Esophagus squamous epithelium (tissue), 5 donors: Measurements from ENCODE around the gene BLTP2. TPM values are rescaled to one million over a fixed set of nuclear protein-coding genes. Genes with fewer than 3 reads are reported as not detected.

Experiments
- DNase-seq: peaks from one replicate; lab custom pipeline; 2025; lab: John Stamatoyannopoulos, UW
- H3K27ac ChIP-seq, 4 donors: fragments of 200-600 bp; sonication (generic); one replicate each; pipeline ENCODE4 v1.5.1; 2016 to 2019; ENCODE audit warnings: mild to moderate bottlenecking in 1 of 4
- H3K27me3 ChIP-seq, 4 donors: fragments of 200-600 bp; sonication (generic); 1 replicate in 3 of 4; 2 replicates in 1 of 4; pipeline versions ENCODE4 v1.5.1 to v1.6.0; 2017 to 2021; ENCODE audit warnings: antibody characterized with exemption in 1 of 4
- H3K36me3 ChIP-seq, 3 donors: fragments of 200-600 bp; sonication (generic); one replicate each; pipeline ENCODE4 v1.5.1; 2016 to 2019
- H3K4me1 ChIP-seq, 3 donors: fragments of 200-600 bp; sonication (generic); one replicate each; pipeline ENCODE4 v1.5.1; 2017 to 2019
- H3K4me3 ChIP-seq, 4 donors: fragments of 200-600 bp; sonication (generic); 1 replicate in 3 of 4; 2 replicates in 1 of 4; pipeline ENCODE4 v1.5.1; 2016 to 2019; ENCODE audit warnings: mild to moderate bottlenecking in 2 of 4, moderate library complexity in 1 of 4
- H3K9me3 ChIP-seq, 3 donors: fragments of 200-600 bp; sonication (generic); one replicate each; pipeline ENCODE4 v1.5.1; 2016 to 2019
- POLR2A ChIP-seq, 4 donors: fragments of 450-650 bp; IDR thresholded peaks; one replicate each; pipeline ENCODE4 v1.6.1; 2017; ENCODE audit warnings: antibody characterized with exemption in 4 of 4, mild to moderate bottlenecking in 4 of 4, moderate library complexity in 3 of 4
- WGBS, 2 donors: methylation state at CpG; one replicate each; pipeline ENCODE4 v1.1.5; 2018; 5-methylcytosine and 5-hydroxymethylcytosine counted together
- intact Hi-C: fragments of 100-400 bp; cut with DNase I; formaldehyde crosslinking; loops from one replicate; pipeline ENCODE4 v1.15.0; 2022
- total RNA-seq, 4 donors: library from RNA; depleted of rRNA; stranded (reverse); fragments of >200 nt; gene quantifications; one replicate each; pipeline ENCODE4 v1.1.0, GENCODE V29; 2016
- TF ChIP-seq, protein P1 (sequence below), 6 experiments: fragments of 450-650 bp in 4 of 6; fragments of 200-600 bp in 2 of 6; sonication (generic) in 2 of 6; IDR thresholded peaks; one replicate each; pipeline ENCODE4 v1.5.1; 2016 to 2019; ENCODE audit warnings: antibody characterized with exemption in 6 of 6, mild to moderate bottlenecking in 4 of 6, moderate library complexity in 4 of 6
- donor health status: DM: yes; HTN: yes; CAD: no.

BLTP2 gene
- total RNA-seq, 4 donors from 2014 or later, result 37.4 to 81.8 (median 75.5) TPM

DNA sequence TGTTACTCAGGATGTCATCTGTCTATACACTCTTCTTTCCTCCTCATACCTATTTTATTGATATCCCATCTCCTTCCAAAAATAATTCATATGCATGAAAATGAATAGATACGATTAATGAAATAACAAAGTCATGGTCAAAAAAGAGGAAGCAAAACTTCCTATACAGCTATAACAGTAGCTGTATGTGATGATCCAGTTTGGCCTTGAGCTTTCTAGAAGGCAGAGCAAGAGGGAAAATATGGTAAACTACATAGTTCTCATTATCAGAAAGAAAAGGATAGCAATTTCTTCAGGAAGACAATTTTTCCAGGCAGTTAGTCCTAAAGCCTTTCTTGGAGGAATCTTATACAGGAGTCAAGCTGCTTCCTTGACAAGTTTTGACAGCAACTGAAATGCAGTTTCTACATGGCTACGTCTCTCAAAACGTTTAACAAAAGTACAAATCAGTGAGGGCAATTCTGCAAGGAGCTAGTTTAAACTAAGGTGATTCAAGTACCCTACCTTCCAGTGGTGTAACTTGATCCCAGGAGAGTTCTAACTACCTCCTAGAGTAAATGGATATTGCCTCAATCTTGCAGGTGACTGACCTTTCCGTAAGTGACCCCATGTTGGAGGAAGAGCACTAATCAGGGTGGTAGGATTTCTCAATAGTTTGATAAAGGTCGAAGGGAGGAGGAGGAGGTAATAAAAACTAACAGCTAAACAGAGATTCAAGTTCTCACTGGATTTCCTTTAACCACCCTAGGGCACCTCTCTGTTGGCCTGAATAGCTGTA is 47.2 kb downstream of the BLTP2 start:
- Histone ChIP-seq H3K36me3 (peaks cover 0 to 7% (median 6%) of the 10 kb centered on the region in 3 donors), H3K27me3 (no peaks in the 10 kb centered on the region), H3K27ac (peak overlapping the region in 2 of 4 donors; percentile 93 to 98), H3K9me3 (no peaks in the 10 kb centered on the region), H3K4me3 (peak overlapping the region; percentile 52 to 83 (median 72)), H3K4me1 (peaks cover 13 to 29% (median 18%) of the 10 kb centered on the region in 3 donors)
- 21 to 22% methylated on average over 5 of the region's 5 CpGs for WGBS, 2 donors
- DNase-seq, result no peak
- intact Hi-C loops, result no loop called here
- no peak for TF ChIP-seq POLR2A (IDR thresholded peaks at IDR 0.05)
- TF ChIP-seq, protein P1, sequence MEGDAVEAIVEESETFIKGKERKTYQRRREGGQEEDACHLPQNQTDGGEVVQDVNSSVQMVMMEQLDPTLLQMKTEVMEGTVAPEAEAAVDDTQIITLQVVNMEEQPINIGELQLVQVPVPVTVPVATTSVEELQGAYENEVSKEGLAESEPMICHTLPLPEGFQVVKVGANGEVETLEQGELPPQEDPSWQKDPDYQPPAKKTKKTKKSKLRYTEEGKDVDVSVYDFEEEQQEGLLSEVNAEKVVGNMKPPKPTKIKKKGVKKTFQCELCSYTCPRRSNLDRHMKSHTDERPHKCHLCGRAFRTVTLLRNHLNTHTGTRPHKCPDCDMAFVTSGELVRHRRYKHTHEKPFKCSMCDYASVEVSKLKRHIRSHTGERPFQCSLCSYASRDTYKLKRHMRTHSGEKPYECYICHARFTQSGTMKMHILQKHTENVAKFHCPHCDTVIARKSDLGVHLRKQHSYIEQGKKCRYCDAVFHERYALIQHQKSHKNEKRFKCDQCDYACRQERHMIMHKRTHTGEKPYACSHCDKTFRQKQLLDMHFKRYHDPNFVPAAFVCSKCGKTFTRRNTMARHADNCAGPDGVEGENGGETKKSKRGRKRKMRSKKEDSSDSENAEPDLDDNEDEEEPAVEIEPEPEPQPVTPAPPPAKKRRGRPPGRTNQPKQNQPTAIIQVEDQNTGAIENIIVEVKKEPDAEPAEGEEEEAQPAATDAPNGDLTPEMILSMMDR (IDR thresholded peaks at IDR 0.05), result no peak

Other genes with a start within 250 kb of the BLTP2 start
- gene SLC46A1, start 238.9 kb downstream of the BLTP2 start, total RNA-seq, result 1 to 10 TPM in 2 of 4 donors, under 1 TPM in 2; 0.83 to 4.0 (median 1.6) TPM
- not detected for gene SLC13A2, start 171.5 kb downstream of the BLTP2 start, total RNA-seq
- gene FOXN1, start 138.8 kb downstream of the BLTP2 start, total RNA-seq, result 10 to 100 TPM; 10.5 to 17.0 (median 14.8) TPM
- gene UNC119, start 92.5 kb downstream of the BLTP2 start, total RNA-seq, result 10 to 100 TPM; 17.4 to 25.3 (median 21.1) TPM
- 10 to 100 TPM; 31.7 to 66.7 (median 42.5) TPM for gene PIGS, start 73.6 kb downstream of the BLTP2 start, total RNA-seq
- 10 to 100 TPM; 27.0 to 57.0 (median 44.3) TPM for gene ALDOC, start 68.3 kb downstream of the BLTP2 start, total RNA-seq
- gene SPAG5, start 46.1 kb downstream of the BLTP2 start, total RNA-seq, result 10 to 100 TPM; 10.0 to 28.3 (median 16.2) TPM
- gene RSKR, start 31.0 kb downstream of the BLTP2 start, total RNA-seq, result 1 to 10 TPM; 3.1 to 9.9 (median 7.7) TPM
- 10 to 100 TPM; 20.3 to 38.3 (median 34.6) TPM for gene SDF2, start 16.7 kb upstream of the BLTP2 start, total RNA-seq
- gene SUPT6H, start 17.0 kb upstream of the BLTP2 start, total RNA-seq, result 10 to 100 TPM; 26.4 to 59.3 (median 48.8) TPM
- 1 to 10 TPM in 1 of 4 donors, under 1 TPM in 2, not detected in 1; 0.48 to 1.1 (median 0.64) TPM for gene PROCA1, start 66.7 kb upstream of the BLTP2 start, total RNA-seq
- 10 to 100 TPM; 27.6 to 98.0 (median 65.1) TPM for gene RAB34, start 72.7 kb upstream of the BLTP2 start, total RNA-seq
- 100 to 1,000 TPM; 236 to 881 (median 571) TPM for gene RPL23A, start 74.8 kb upstream of the BLTP2 start, total RNA-seq
- 10 to 100 TPM in 3 of 4 donors, 1 to 10 TPM in 1; 8.8 to 17.0 (median 13.0) TPM for gene TLCD1, start 81.1 kb upstream of the BLTP2 start, total RNA-seq
- 1 to 10 TPM; 1.1 to 7.3 (median 2.6) TPM for gene NEK8, start 83.6 kb upstream of the BLTP2 start, total RNA-seq
- gene TRAF4, start 98.9 kb upstream of the BLTP2 start, total RNA-seq, result 10 to 100 TPM; 25.0 to 39.8 (median 33.0) TPM
- 10 to 100 TPM in 2 of 4 donors, 1 to 10 TPM in 2; 8.0 to 16.4 (median 11.2) TPM for gene FAM222B, start 197.6 kb upstream of the BLTP2 start, total RNA-seq
- 10 to 100 TPM; 24.7 to 41.6 (median 37.8) TPM for gene ERAL1, start 209.9 kb upstream of the BLTP2 start, total RNA-seq